ENCODE data around the gene RBFOX2. TPM values are rescaled to one million over a fixed set of nuclear protein-coding genes. Genes with fewer than 3 reads are reported as not detected.

RBFOX2 gene
- total and polyA plus RNA-seq, 2 of the 8 experiments (the other 6 are each of a cell fraction or from before 2014, with no cell fraction given) = 121 to 122 TPM

DNA sequence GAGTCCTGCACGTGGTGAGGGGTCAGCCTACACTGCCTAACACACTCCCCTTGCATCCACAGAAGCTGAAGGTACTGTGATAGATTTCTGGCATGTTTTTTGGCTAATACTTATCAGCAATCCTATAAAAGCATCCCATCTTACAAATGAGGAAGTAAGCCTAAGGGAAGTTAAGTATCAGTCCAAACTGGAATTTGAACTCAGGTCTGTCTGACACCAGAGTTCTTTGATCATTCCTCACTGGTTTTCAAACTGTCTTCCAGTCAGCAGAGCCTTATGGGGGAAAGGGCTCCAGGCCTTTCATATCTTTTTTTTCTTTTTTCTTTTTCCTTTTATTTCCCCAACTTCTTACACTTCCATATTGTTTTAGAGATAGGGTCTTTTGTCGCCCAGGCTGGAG, 105.6 kb downstream of the RBFOX2 start (continued):
- TF ChIP-seq POLR2AphosphoS5 (IDR thresholded peaks at IDR 0.05; ENCODE audit: low read depth, low read length) (no peak), CEBPB (IDR thresholded peaks at IDR 0.05; ENCODE audit: low read depth, low read length) (no peak), CBX8 (IDR thresholded peaks at IDR 0.05; ENCODE audit: borderline replicate concordance, low read depth, low read length) (no peak), TAF7 (optimal IDR thresholded peaks at IDR 0.05; ENCODE audit: borderline replicate concordance, low read depth, low read length) (no peak), GTF2F1 (IDR thresholded peaks at IDR 0.05; ENCODE audit: borderline replicate concordance, low read depth, low read length) (no peak)

All from H1 (cell line).